Measurements from ENCODE around the gene LAD1.
A peak's percentile ranks its signal among the peaks of the same experiment; 100 is the strongest.

LAD1 gene

GRCh38 chr1:201391651-201392511, 7.2 kb downstream of the LAD1 start:
- no peak for DNase-seq (ENCODE audit: low read depth)

- DNase-seq (ENCODE audit: low read depth): no peak
These were observed 7.9 kb downstream of the LAD1 start for GRCh38 chr1:201391225-201391624.

GRCh38 chr1:201389051-201389450, 10.1 kb downstream of the LAD1 start:
- no peak for DNase-seq (ENCODE audit: low read depth)

- DNase-seq (ENCODE audit: low read depth): no peak
These were observed 12.9 kb downstream of the LAD1 start for GRCh38 chr1:201386208-201386607.

GRCh38 chr1:201385299-201385891, 13.7 kb downstream of the LAD1 start:
- DNase-seq (ENCODE audit: low read depth): peak; percentile 45

- no peak for DNase-seq (ENCODE audit: low read depth)
These were observed 14.7 kb downstream of the LAD1 start for GRCh38 chr1:201384406-201384782.

- no peak for DNase-seq (ENCODE audit: low read depth)
These were observed 15.3 kb downstream of the LAD1 start for GRCh38 chr1:201383647-201384405.

GRCh38 chr1:201381130-201381529, 18.0 kb downstream of the LAD1 start:
- no peak for DNase-seq (ENCODE audit: low read depth)

- DNase-seq (ENCODE audit: low read depth): no peak
These were observed 19.3 kb downstream of the LAD1 start for GRCh38 chr1:201379733-201380242.

- no peak for DNase-seq (ENCODE audit: low read depth)
These were observed 20.3 kb downstream of the LAD1 start for GRCh38 chr1:201378804-201379203.

- no peak for DNase-seq (ENCODE audit: low read depth)
These were observed 21.5 kb downstream of the LAD1 start, which contains the start of gene TNNT2 for GRCh38 chr1:201377611-201378092. TNNT2 (minus strand) TSS chr1:201377680; CDS start chr1:201373254, 4,426 bp downstream.

- peak; percentile 6 for DNase-seq (ENCODE audit: low read depth)
These were observed 22.4 kb downstream of the LAD1 start for GRCh38 chr1:201376464-201377374.

GRCh38 chr1:201376107-201376463, 23.0 kb downstream of the LAD1 start:
- no peak for DNase-seq (ENCODE audit: low read depth)

GRCh38 chr1:201375169-201375568, 24.0 kb downstream of the LAD1 start:
- no peak for DNase-seq (ENCODE audit: low read depth)

- DNase-seq (ENCODE audit: low read depth): no peak
These were observed 24.8 kb downstream of the LAD1 start for GRCh38 chr1:201374364-201374763.

GRCh38 chr1:201371792-201372191, 27.3 kb downstream of the LAD1 start:
- no peak for DNase-seq (ENCODE audit: low read depth)

GRCh38 chr1:201371276-201371675, 27.8 kb downstream of the LAD1 start:
- DNase-seq (ENCODE audit: low read depth): no peak

- no peak for DNase-seq (ENCODE audit: low read depth)
These were observed 28.6 kb downstream of the LAD1 start for GRCh38 chr1:201370500-201370899.

- no peak for DNase-seq (ENCODE audit: low read depth)
These were observed 29.9 kb downstream of the LAD1 start for GRCh38 chr1:201369209-201369608.

- no peak for DNase-seq (ENCODE audit: low read depth)
These were observed 32.4 kb downstream of the LAD1 start for GRCh38 chr1:201366696-201367095.

GRCh38 chr1:201365251-201365650, 33.9 kb downstream of the LAD1 start:
- DNase-seq (ENCODE audit: low read depth): no peak

- DNase-seq (ENCODE audit: low read depth): no peak
These were observed 34.4 kb downstream of the LAD1 start for GRCh38 chr1:201364808-201365105.
